Sciatic nerve (tissue), 2 donors: ENCODE measurements around the gene ADORA2A. TPM values are rescaled to one million over a fixed set of nuclear protein-coding genes. Genes with fewer than 3 reads are reported as not detected.
"Not testable (repeated sequence)": the region's sequence is repeated elsewhere in the genome, so short reads cannot be mapped to it uniquely, and the experiment has no call there.

Experiments used
- ATAC-seq: fragments of 200-7000 bp; cut with Tn5 transposase; one replicate; pipeline ENCODE4 v1.9.1; 2020; ENCODE audit warnings: mild to moderate bottlenecking, moderate library complexity
- DNase-seq: peaks from one replicate; pipeline ENCODE4 v3.0.0-alpha.2; 2020; ENCODE audit warnings: low spot score
- intact Hi-C: fragments of 100-400 bp; cut with DNase I; formaldehyde crosslinking; loops from one replicate; pipeline ENCODE4 v1.14.2; 2022
- total RNA-seq: library from RNA; stranded (reverse); fragmentation: NEBNext Ultra II Directional; extraction: Animal tissue kit (Norgen Biotek cat#: 25700); gene quantifications from one replicate; pipeline ENCODE4 v1.2.1, GENCODE V29; 2021
- donor health status: DM: no; HTN: no; CAD: no.
- donor health status: DM: no; HTN: no; CAD: no.

ADORA2A gene
- total RNA-seq, 1 donor from 2014 or later: 8.4 TPM

GRCh38 chr22:24463071-24463760 is 35.8 kb downstream of the ADORA2A start:
- ATAC-seq: no peak
- DNase-seq: no peak
- intact Hi-C loops: no loop called here

DNA sequence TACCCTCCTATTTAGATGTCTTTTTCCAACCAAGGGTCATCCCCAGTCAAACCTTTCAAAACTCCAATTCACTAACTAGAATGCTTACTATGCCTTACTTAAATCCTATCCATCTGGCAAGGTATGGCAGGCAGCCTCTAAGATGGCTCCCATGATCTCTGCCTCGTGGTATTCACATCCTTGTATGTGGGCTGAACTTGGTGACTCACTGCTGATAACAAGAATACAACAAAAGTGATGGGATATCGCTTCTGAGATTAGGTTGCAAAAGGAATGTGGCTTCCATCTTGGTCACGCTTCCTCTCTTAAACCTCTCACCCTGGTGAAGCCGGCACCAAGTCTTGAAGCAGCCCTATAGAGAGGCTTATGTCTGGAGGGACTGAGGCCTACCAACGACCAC is 38.2 kb downstream of the ADORA2A start:
- DNase-seq: no peak
- no peak for ATAC-seq
- intact Hi-C loops: no loop called here

DNA sequence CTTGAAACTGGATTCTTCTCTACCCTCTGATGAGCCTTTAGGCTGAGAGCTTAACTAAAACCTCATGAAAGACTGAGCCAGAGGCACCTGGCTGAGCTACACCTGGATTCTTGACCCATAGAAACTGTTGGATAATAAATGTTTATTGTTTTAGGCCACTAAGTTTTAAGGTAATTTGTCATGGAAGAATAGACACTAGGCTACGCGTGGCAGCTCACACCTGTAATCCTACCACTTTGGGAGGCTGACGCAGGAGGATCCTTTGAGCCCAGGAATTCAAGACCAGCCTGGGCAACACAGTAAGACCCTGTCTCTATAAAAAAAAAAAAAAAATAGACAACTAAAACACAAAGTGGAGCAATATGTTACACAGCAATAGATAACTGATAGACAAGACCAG is 38.6 kb downstream of the ADORA2A start:
- DNase-seq (no peak), ATAC-seq (no peak)
- intact Hi-C loops: no loop called here

GRCh38 chr22:24466716-24467328 is 39.4 kb downstream of the ADORA2A start:
- intact Hi-C loops: no loop called here
- ATAC-seq (peak; percentile 62), DNase-seq (no peak)

DNA sequence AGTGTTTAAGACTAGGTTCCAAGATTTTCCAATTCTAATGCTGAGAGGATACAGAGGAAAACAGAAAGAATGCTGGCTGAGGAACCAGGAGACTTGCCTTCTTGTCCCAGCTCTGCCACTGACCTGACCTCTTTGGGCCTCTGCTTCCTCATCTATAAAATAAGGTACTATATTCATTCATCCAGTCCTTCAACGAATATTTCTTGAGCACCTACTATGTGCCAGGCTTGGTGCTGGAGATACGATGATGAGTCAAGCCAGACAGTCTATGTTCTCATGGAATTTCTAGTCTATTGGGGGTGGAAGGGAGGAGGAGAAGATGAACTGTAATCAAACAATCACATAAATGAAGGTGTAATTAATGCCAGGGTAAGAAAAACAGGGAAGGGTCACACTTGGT is 39.9 kb downstream of the ADORA2A start:
- intact Hi-C loops: no loop called here
- DNase-seq: no peak
- no peak for ATAC-seq

DNA sequence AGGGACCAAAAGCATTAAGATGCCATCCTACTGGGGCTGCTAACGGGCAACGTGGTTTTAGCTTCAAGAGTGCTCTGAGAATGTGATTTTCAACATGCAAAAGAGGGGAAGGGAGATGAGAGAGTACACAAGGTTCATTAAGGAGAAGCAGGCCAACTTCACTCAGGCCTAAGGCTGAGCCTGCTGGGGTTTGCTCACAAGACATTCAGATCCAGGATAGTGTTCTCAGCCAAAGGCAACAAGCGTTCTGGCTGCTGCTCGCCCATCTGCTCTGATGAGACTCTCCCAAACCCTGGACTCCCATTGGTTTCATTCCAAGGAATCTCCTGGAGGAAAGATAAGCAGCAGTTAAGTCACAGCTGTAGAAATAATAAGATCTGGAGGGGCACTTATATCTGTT is 44.2 kb downstream of the ADORA2A start:
- ATAC-seq (peak; percentile 98), DNase-seq (peak; percentile 80)
- intact Hi-C loops: no loop called here

DNA sequence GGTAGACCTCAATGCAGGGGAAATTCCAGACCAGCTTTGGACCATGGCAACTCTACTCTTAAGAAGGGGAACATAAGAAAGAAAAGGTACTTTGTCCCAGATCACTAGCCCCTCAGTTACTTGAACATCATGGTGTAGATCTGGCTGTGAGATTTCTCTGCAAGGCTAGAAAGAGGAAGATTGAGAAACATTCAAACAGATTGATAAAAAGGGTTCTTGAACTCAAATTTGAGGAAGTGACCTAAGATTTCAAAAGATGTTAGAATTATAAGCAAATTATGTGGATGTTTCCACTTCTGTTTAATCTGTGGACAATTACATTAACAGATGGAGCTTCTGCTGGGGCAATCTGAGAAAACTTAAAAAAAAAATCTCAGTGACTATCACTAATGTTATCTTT is 45.9 kb downstream of the ADORA2A start:
- ATAC-seq: no peak

GRCh38 chr22:24474221-24474620 is 46.8 kb downstream of the ADORA2A start:
- ATAC-seq: no peak
- intact Hi-C loops: no loop called here

More for the DNA sequence above, 45.9 kb downstream of the ADORA2A start:
- intact Hi-C loops: no loop called here
- no peak for DNase-seq

DNA sequence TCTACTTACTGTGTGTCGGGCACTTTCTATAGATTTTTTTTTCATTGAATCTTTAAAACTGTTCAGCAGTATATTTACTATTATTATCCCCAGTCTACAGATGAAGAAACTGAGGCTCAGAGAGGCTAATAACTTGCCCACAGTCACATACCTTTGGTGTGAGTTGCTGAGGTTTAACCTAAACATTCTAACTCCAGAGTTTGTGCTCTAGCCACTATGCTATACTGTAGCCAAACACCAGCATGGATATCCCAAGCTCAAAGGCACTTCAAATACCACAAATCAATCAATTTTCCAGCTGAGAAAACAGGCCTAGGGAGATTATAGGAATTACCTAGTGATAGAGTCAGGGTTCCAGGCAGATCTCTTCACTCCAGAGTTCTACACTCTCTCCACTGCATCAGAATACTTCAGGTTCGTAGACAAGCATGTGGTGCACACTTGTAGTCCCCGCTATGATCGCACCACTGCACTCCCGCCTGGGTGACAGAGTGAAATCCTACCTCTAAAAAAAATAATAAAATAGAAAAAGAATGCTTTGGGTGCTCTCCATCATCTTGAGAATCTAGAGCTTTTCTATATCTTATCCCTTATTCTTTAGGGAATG is 47.4 kb downstream of the ADORA2A start:
- DNase-seq: no peak
- intact Hi-C loops: no loop called here
- no peak for ATAC-seq

More at GRCh38 chr22:24474221-24474620, 46.8 kb downstream of the ADORA2A start:
- DNase-seq: no peak

DNA sequence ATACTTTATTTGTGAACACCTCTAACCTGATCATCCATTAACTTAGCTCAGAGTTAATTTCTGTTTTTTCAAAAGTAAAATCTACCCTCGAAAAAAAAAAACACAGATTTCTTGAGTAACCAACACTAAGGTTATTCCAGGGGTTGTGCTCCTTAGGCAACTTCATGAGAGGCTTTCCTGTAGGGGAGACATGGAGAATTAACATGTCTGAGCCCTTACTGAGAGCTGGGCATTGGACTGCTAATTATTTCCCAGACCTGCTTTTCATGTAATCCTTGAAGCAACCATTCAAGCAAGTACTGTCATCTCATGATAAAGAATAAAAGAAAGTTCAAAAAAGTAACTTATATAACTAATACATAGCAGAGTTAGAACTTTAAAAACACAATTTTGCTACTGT is 54.2 kb downstream of the ADORA2A start:
- DNase-seq (no peak), ATAC-seq (no peak)
- intact Hi-C loops: no loop called here

DNA sequence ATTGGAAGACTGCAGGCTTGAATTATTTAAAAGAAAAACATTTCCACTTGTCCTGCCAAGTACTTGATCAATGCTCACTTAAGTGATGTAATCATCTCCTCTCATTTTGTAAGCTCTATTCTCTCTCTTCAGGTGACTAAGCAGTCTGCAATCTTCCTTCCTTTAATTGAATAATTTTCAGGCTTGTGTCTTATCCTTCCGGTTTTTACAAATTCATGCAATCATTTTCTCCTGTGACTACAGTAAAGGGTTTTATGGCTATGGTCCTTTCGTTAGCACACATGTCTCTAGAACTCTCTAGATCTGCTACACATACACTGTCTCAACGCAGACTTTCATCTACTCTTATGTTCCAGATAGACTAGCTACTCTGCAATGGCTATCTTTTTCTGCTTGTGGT is 55.2 kb downstream of the ADORA2A start:
- no peak for DNase-seq
- ATAC-seq: peak; percentile 89
- intact Hi-C loops: no loop called here

- ATAC-seq (no peak), DNase-seq (no peak)
- intact Hi-C loops: no loop called here
These were observed 55.6 kb downstream of the ADORA2A start for GRCh38 chr22:24482998-24483397.

GRCh38 chr22:24483976-24484545 is 56.7 kb downstream of the ADORA2A start:
- peak; percentile 27 for ATAC-seq
- no peak for DNase-seq
- intact Hi-C loops: no loop called here

DNA sequence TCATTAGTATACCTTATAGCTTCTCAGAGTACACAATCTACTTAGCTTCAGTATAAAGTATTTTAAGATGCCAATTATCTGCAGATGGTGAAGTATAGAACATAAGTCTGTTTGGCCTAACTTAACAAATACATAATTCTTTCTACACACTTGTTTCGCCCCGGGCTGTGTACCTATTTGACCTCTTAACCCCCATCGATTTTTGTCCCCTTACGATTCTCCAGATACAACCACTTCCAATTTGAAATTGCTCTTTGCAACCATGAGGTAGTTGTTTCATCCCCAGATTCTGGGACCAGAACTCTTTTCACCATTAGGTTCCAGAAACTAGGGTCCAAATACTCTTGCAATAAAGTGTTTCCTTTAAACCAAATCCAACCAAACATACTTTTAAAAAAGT is 57.8 kb downstream of the ADORA2A start:
- intact Hi-C loops: no loop called here
- no peak for DNase-seq
- no peak for ATAC-seq

DNA sequence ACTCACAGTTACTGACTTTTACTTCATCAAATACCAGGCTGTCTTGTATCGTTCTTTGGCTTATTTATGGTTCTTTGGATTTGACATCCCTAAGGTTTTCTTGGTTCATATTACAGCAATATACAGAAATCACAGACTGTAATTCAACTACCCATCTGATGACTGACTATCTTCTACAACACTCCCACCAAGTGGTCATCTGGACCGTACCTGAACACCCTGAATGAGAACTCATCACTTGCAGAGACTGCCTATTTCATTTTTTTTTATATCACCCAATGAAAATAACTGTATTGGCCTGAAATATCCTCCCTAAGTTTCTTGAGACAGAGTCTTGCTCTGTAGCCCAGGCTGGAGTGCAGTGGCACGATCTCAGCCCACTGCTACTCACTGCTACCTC is 58.2 kb downstream of the ADORA2A start:
- intact Hi-C loops: no loop called here
- DNase-seq (no peak), ATAC-seq (peak; percentile 74)

GRCh38 chr22:24486501-24486921 is 59.1 kb downstream of the ADORA2A start:
- intact Hi-C loops: no loop called here
- ATAC-seq: no peak
- no peak for DNase-seq

DNA sequence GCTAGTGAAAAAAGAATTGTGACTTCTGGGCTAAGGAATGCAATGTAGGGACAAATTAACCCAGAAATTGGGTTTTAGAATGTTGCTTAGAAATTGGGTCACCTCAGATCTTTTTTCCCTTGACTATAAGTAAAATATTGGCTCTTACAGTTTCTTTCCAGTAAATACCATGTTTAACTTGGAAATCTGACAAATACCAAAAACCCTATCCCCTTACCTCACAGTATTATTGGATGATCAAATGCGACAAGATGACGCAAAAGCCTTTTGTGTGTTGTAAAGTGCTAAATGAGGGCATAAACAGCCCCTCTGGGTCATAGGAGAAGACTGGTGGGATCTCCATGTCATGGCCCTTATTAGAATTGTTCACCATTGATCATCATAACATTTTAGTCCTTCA is 61.6 kb downstream of the ADORA2A start:
- DNase-seq (no peak), ATAC-seq (no peak)
- intact Hi-C loops: no loop called here

- ATAC-seq, DNase-seq, intact Hi-C loops: not testable (repeated sequence)
These were observed 62.0 kb downstream of the ADORA2A start for GRCh38 chr22:24489434-24489833.
